Transverse colon (tissue), 4 donors: ENCODE data around the gene CHCHD5.

Experiments
- CTCF ChIP-seq, 5 experiments: fragments of 200-600 bp in 3 of 5; fragments of 450-650 bp in 2 of 5; sonication (generic) in 3 of 5; IDR thresholded peaks; 1 replicate in 2 of 5; 2 replicates in 3 of 5; pipeline ENCODE4 v1.5.1; 2016 to 2017; ENCODE audit warnings: antibody characterized with exemption in 5 of 5, inconsistent platforms in 3 of 5, mild to moderate bottlenecking in 2 of 5, moderate library complexity in 1 of 5
- POLR2A ChIP-seq: fragments of 450-650 bp; IDR thresholded peaks from one replicate; pipeline ENCODE4 v1.6.1; 2016; ENCODE audit warnings: antibody characterized with exemption, mild to moderate bottlenecking, moderate library complexity
- POLR2AphosphoS5 ChIP-seq, 3 donors: sonication (generic); formaldehyde crosslinking; IDR thresholded peaks; one replicate each; pipeline ENCODE4 v1.6.1; 2016; ENCODE audit warnings: antibody characterized with exemption in 3 of 3

GRCh38 chr2:112542984-112543661, 41.3 kb upstream of the CHCHD5 start:
- TF ChIP-seq POLR2A (no peak), CTCF (IDR thresholded peaks at IDR 0.05) (no peak), POLR2AphosphoS5 (IDR thresholded peaks at IDR 0.05) (no peak)
